Umbilical cord (tissue), 2 donors: Measurements from ENCODE around the gene SGCA. TPM values are rescaled to one million over a fixed set of nuclear protein-coding genes. Genes with fewer than 3 reads are reported as not detected.
A peak's percentile ranks its signal among the peaks of the same experiment; 100 is the strongest.

Experiments used
- DNase-seq: peaks from one replicate; pipeline ENCODE4 v3.0.0-alpha.2; 2015; ENCODE audit warnings: low spot score
- total RNA-seq: library from RNA; depleted of rRNA; stranded (reverse); fragments of >200 nt; gene quantifications from one replicate; pipeline ENCODE4 v1.2.3, GENCODE V29; 2014; ENCODE audit warnings: low replicate concordance; ENCODE audit not compliant: insufficient read depth

Gene SGCA
- total RNA-seq, 1 donor from 2014 or later: 31.3 TPM

DNA sequence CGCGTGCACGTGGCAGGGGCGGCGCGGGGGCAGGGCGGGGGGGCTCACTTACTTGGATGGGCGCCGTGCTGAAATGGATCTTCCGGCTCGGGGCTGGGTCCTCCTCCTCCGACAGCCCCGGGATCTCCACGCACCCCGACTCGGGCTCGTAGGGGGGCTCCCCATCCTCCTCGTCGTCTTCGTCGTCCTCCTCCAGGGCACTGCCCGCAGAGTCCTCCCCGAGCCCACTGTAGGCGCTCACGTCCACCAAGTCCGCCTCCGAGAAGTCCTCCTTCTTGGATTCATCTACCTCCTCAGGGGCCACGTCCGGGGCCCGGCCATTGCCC, 16.8 kb upstream of the SGCA start:
- no peak for DNase-seq

- DNase-seq: peak; percentile 52
Measured at GRCh38 chr17:50149417-50150353, 16.1 kb upstream of the SGCA start.

GRCh38 chr17:50150354-50151040, 15.3 kb upstream of the SGCA start, which contains the start of gene PPP1R9B:
Gene PPP1R9B (minus strand): TSS chr17:50150677. CDS start chr17:50150513, 164 bp downstream.
- no peak for DNase-seq

DNA sequence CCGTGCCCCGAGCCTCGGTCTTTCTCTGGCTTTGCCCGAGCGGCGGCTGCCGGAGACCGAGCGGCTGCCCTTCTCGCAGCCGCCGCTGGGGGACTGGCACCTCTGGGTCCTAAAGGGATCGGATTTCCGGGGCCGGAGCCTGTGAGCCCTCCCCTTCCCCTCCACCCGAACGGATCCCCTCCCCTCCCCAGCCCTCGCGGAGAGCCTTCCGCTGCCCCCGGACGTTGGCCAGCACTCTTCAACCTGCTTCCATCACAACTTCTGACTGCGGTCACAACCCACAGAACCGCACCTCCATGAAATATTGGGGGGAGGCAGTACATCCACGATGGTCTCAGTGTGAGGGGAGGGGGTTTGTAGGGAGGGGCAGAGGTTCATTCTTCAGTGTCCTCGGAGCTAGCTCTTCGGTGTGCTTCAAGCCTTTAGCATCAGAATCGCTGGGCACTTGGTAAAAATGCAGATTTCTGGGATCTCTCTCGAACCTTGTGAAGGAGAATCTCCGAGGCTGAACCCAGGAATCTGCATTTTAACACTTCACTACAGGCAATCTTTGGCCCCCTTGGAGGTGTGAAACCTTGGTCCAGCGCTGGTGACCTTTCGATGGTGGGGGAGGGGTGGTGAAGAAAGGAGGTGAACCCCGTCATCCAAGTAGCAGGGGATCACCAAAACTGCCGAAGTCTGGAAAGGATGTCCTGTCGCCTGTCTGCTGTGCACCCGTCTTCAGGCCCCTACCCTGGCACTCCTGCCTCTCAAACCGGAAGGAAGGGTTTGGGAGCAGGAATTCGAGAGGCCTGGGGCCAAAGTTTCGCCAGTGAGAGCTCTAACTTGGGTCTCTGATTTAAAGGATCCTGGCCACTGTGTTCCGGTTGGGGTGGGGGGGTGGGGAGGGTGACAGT, 14.5 kb upstream of the SGCA start:
- DNase-seq: peak; percentile 93

GRCh38 chr17:50151937-50152547, 13.8 kb upstream of the SGCA start:
- peak; percentile 97 for DNase-seq

- no peak for DNase-seq
Measured at GRCh38 chr17:50152736-50153135, 13.1 kb upstream of the SGCA start.

- DNase-seq: no peak
Measured at GRCh38 chr17:50153650-50154575, 11.9 kb upstream of the SGCA start.

- DNase-seq: no peak
Measured at GRCh38 chr17:50154604-50155003, 11.2 kb upstream of the SGCA start.

- peak; percentile 95 for DNase-seq
Measured at GRCh38 chr17:50155115-50155819, 10.5 kb upstream of the SGCA start.

DNA sequence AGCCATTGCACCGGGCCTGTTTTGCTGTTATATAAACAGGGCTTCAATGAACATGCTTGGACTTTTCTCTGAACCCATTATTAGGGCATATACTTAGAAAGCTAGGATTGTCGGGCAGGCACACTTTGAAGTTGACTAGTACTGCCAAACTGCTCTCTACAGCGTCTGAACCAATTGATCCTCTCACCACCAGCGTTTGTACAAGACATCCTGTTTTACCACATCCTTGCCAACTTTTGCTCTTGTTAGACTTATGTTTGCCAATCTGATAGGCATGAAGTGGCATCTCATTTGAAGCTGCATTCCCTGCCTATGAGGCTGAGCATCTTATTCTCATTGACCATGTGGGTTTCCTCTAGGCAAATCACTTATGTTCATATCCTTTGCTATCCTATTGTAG, 7.9 kb upstream of the SGCA start:
- DNase-seq: no peak

DNA sequence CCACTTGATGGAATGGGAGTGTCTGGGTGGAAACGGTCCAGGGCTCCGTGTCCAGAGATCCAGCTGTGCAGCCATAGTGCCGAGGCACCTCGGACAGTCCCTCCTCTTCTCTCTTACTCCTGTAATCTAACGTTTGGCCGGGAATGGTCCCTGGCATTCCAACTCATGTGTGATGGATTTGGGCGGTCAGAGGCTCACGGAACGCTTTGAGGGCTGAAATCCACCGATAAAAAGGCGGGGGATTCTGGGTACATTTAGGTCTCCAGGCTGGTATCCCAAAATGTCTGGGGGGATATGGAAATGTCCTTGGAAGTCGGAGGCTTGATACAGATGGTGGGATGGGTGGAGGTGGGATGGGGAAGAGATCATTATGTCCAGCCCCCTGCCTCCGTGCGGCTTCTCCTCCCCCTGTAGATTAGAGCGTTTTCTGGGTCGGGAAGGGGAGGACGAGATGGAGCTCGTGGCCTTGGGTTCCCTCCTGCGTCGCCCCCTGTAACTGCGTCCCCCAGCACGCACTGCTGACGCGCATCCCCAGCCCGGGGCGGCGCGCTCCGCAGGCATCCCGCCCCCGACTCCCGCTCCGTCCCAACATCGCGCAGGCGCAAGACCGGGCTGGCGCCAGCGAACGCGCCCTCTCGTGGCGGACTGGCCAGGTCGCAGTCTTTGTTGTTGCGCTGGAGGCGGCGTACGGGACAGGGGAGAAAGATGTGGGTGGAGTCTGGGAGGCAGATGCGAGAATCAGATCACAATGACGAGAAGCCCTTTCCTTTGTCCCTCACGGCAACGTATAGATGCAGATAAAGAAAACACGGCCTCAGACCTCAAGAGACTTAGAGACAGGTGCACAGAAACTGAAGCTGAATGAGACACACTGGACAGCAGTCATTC, 4.5 kb upstream of the SGCA start:
- DNase-seq: peak; percentile 95

- DNase-seq: no peak
Measured at GRCh38 chr17:50161911-50162288, 3.9 kb upstream of the SGCA start.

GRCh38 chr17:50162466-50163254, 3.1 kb upstream of the SGCA start:
- DNase-seq: no peak

DNA sequence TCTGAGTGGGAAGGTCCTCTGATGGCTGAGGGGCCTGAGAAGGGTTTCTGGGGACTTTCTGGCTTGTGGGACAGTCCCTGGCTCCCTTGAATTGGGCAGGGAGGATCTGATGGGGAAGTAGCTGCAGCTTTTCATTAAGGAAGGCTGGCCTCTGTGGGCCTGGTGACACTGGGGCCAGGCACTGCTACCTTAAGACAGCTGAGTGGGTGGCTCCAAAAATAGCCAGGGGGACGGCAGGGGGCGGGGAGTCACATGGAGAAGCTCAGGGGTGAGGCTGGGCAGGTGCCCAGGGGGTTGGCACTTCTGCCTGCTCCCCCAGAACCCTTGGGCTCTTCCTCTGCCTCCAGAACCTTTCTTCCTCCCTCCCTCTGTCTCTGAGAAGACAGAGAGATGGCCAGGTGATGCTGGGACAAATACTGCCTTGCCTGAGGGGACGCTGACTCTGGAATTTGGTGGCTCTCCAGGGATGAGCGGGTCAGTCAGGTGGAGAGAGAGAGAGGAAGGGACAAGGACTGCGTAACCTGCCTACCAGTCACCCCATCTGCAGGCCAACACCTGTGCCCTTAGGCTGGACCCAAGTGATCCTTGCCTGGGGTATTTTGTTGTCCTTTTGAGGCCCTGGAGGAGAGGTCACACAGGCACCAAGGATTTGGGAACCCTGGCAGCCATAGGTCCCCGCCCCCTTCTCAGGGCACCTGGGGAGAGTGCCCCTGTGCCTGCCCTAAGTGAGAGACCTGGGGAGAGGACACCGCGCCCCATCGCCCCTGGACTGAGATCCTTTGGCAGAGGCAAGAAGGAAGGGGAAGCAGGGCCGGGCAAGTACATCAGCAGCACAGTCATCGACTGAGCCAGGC, 1.7 kb upstream of the SGCA start:
- no peak for DNase-seq

- no peak for DNase-seq
Measured at GRCh38 chr17:50164697-50164988, 1.2 kb upstream of the SGCA start.

DNA sequence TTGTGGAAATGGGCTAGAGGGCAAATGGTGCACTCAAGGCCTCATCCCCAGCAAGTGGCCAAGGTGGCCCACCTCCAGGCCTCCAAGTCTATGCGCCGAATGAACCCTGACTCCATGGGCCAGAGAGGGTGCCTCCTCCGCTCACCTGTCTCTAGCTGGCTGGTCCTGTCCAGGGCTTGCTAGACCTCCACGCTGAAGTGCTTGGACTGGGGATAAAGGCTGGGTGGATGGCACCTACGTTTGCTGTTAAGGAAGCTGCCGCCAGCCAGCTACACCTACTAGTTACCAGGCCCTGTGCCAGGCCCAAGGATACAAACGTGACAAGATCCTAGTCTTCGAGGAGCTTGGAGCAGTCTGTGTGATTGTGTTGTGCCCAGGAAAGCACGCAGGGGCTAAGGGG, 739 bp upstream of the SGCA start:
- no peak for DNase-seq

DNA sequence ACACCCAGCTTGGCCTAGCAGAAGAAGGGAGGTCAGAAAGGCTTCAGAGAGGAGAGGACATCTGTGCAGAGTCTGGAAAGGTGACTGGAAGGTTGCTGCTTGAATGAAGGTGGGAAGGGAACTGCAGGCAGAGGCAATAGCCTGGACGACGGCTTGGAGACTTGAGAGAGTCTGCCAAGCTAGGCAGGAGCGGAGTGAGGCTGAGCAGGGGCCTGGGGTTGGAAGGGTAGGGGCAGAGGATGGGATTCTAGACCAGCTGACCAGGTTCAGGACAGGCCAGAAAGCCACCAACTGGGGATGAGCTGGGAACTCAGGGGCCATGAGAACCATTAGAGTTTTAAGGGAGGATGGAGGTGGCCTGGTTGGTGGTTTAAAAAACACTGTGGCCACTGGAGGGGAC, 339 bp upstream of the SGCA start:
- no peak for DNase-seq
